ENCODE data around the gene ANKRD63.

ANKRD63 gene

GRCh38 chr15:40312370-40313158 lies 29.7 kb upstream of the ANKRD63 start:
- no peak for DNase-seq

- DNase-seq, result no peak
Observed at GRCh38 chr15:40310993-40311392, 28.1 kb upstream of the ANKRD63 start.

GRCh38 chr15:40310001-40310959 lies 27.4 kb upstream of the ANKRD63 start:
- DNase-seq, result no peak

- no peak for DNase-seq
Observed at GRCh38 chr15:40309344-40309862, 26.5 kb upstream of the ANKRD63 start.

DNA sequence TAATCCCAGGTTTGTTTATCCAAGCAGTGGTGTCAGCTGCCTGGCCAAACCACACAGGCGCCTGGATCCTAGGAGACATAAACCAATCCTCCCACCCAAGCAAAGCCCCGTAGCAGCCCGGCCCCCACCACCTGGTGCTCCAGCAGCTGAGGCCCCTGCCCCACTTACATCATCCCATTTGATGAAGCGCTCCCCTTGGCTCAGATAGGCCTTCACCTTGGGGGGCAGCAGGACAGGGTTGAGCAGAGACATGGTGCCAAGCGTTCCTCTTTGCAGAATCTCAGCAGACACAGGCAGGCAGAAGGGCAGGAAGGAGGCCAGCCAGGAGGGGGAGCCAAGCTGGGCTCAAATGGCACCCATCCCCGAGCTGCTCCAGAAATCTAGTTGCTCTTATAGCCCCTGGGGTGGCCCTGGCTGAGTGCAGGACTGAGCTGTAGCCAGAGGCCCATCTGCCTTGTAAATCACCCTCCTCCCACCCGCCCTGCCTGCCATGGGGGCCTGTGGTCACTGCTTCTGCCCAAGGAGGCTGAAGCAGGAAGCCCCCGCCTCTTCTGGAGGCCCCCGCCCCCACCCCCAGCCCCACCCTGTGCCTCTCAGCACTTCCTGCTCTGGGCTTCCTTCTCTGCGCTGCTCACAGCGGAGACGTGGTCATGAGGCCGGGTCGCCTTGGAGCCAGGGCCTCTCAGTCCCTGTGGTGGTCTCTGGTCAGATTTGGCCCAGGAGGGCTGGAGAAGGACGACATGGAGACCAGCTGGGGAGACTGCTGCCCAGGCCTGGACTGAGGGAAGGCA lies 24.8 kb upstream of the ANKRD63 start, which contains the start of gene PLCB2:
Gene PLCB2, minus strand, starts transcription at position 515 of the 791 bp plus-strand sequence. Its CDS starts 263 bp downstream, at position 252.
- no peak for DNase-seq

DNA sequence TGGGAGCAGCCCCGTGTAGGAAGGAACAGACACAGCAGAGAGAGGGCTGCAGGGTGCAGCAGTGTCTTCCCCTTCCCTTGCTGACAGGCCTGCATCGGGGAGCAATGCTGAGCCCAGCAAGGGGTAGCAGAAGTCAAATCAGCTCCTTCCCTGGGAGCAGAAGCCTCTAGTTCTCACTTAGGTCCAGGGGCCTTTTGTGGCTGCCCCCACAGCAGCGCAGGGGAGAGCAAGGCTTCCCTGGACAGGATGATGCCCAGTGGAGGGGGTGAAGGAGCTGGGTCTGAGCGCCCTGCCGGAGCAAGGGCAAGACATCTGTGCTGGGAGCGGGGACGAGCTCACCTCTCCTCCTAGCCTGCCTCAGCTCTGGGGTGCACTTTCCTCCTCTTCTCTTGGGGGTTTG lies 24.0 kb upstream of the ANKRD63 start:
- no peak for DNase-seq

- no peak for DNase-seq
Observed at GRCh38 chr15:40306371-40306770, 23.5 kb upstream of the ANKRD63 start.

DNA sequence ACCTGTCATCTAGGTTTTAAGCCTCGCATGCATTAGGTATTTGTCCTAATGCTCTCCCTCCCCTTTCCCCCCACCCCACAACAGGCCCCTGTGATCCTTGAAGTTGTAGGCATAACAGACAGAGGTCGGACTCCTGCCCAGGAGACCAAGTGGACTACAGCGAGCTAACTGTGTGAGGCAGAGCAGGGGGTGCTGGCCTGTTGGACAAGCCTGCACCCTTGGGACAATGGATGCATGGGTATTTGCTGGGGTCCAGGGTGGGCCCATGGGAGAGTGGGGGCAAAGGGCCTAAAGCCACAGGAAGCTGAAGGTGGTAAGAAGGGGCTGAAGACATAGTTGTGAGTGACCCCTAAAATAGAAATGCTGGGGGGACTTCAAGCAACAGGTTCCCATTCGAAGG lies 22.4 kb upstream of the ANKRD63 start:
- DNase-seq, result no peak

- no peak for DNase-seq
Observed at GRCh38 chr15:40303576-40303975, 20.7 kb upstream of the ANKRD63 start.

DNA sequence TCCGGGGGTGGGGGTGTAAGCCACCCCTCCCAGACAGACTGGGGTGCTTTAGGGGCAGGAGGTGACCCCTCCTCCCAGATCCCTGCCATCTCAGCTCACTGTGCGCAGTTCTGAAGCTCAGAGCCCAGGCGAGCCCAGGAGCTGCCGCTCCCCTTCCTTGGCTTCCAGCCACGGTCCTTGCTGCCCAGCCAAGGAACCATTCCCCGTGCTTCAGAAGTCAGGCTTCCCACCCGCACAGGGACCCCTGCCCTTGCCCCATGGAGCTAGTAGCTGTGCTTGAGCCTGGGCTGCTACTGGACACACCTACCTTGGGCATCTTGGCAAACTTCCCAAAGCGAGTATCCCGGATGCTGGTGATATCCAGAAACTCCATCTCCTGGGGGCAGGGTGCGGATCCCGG lies 20.1 kb upstream of the ANKRD63 start:
- DNase-seq, result no peak

DNA sequence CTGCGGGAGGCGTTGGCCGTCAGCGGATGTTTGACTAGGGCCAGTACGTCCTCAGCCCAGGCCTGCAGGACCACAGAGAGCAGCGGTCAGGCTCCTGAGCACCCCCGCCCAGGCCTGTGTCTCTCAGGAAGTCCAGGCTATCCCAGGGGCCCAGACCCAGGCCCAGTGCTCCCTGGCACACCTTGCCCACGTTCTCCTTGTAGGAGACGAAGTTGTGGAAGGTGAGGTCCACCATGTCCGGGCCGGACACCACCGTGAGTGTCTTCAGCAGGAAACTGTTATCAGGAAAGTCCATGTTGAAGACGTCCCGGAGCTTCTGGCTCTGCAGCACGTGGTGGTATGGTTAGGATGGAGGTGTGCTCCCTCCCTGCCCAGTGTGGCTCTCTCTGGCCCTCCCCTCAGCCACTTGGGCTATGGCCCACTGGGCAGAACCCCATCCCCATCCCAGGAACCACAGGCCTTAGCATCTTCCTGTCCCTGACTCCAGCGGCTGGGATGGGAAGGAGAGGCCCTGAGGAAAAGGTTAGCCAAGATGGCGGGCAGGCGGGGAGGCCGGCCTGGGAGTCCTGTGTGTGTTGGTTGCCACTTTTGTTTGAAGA lies 19.5 kb upstream of the ANKRD63 start:
- no peak for DNase-seq

DNA sequence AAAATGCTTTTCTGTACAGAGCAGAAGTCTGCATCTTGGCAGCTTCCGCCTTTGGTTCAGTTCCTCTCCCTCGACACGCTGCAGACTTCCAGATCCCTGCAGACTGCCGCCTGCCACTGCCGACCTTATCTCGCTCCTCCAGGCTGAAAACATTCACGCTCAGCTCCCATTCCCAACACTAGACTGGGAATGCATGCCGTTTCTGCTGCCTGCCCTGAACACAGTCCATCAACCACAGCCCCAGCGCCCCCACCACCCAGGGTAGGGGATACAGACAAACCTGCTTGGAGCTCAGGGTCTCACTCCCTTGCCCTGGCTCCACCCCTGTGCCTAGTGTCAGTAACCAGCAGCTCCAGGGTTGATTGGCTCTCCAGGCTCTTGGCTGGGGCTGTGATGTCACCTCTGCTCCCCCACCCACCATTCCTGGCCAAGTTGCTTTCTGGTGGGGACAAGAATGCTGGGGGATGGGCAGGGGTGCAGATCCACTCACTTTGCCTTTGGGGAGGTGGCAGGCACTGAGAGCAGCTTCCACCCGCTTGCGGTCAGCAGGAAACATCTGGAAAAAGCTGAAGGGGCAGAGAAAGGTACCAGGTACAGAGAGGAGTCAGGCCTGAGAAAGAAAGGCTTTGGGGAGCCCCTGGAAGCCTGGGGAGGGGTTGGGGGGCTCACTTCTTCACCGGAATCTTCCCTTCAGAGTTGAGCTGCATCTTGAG lies 18.8 kb upstream of the ANKRD63 start:
- no peak for DNase-seq

DNA sequence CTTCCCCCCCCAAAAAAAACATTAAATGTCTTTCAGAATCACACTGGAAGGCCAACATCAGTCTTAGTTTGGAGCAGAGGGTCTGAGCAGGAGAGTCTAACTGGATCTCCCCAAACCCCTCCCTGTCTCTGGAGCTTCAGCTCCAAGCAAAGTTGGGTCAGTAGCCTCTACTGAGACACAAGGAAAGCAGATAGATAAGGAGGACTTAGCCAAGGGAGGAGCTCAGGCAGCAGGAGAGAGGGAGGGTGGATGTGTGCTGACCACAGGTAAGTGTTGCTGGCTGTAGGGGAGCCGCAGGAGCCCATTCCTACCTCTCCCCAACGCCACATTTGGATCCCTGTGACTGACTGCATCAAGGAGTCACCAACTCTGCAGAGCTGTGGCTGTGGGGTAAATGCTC lies 17.9 kb upstream of the ANKRD63 start:
- DNase-seq, result no peak

DNA sequence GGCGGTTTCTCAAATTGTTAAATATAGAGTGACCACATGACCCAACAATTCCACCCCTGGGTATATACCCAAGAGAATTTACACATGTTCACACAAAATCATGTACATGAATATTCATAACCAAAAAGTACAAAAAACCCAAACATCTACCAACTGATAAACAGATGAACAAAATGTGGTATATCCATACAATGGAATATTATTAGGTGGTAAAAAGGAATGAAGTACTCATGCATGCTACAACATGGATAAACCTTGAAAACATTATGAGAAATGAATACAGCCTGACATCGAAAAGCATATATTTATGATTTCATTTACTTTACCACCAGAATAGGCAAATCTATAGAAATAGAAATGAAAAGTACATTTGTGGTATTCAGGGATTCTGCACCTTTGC lies 17.5 kb upstream of the ANKRD63 start:
- no peak for DNase-seq

- DNase-seq, result no peak
Observed at GRCh38 chr15:40298216-40298935, 15.5 kb upstream of the ANKRD63 start.

GRCh38 chr15:40297356-40297755 lies 14.5 kb upstream of the ANKRD63 start:
- DNase-seq, result no peak

GRCh38 chr15:40296561-40297230 lies 13.8 kb upstream of the ANKRD63 start:
- DNase-seq, result no peak

GRCh38 chr15:40295877-40296560 lies 13.2 kb upstream of the ANKRD63 start:
- DNase-seq, result no peak

DNA sequence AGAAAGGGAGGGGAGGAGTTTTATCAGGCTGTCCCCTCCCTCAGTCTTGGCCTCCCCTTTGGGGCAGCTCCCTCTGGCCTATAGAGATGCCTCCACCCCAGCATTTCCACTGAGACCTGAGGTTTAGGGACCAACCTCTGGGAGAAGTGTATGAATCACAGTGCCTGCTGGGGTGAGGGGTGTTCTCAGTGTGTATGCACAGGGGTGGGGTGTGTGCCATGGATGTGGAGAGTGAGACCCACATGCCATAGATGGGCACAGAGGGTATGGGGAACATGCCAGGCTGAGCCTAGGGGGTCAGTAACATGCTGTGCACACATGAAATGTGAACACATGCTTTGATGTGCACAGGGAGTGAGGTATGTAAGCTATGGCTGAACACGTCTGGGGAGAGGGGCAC lies 12.4 kb upstream of the ANKRD63 start:
- no peak for DNase-seq
